ENCODE measurements around the gene MRTFA. TPM values are rescaled to one million over a fixed set of nuclear protein-coding genes. Genes with fewer than 3 reads are reported as not detected.

Gene MRTFA
- total RNA-seq, 1 donor, result 34.0 TPM

GRCh38 chr22:40520562-40520961 lies 116.0 kb downstream of the MRTFA start:
- H3K9me3 ChIP-seq (ENCODE audit: low read depth, low read length), result no peaks in the 10 kb centered on the region
- H3K4me3 ChIP-seq (ENCODE audit: insufficient read depth, low read length), result no peak overlapping the region
- H3K27ac ChIP-seq (ENCODE audit: low read depth, low read length), result no peak overlapping the region
- H3K4me1 ChIP-seq (ENCODE audit: insufficient read depth, low read length), result peaks cover 7% of the 10 kb centered on the region
- H3K36me3 ChIP-seq (ENCODE audit: insufficient read depth, low read length), result no peaks in the 10 kb centered on the region
- H3K79me2 ChIP-seq (ENCODE audit: insufficient read depth, low read length), result peaks cover 60% of the 10 kb centered on the region
- no peak overlapping the region for H2AFZ ChIP-seq (ENCODE audit: low read length)
- H3K4me2 ChIP-seq (ENCODE audit: insufficient read depth, low read length), result no peak overlapping the region
- TF ChIP-seq, protein P1, sequence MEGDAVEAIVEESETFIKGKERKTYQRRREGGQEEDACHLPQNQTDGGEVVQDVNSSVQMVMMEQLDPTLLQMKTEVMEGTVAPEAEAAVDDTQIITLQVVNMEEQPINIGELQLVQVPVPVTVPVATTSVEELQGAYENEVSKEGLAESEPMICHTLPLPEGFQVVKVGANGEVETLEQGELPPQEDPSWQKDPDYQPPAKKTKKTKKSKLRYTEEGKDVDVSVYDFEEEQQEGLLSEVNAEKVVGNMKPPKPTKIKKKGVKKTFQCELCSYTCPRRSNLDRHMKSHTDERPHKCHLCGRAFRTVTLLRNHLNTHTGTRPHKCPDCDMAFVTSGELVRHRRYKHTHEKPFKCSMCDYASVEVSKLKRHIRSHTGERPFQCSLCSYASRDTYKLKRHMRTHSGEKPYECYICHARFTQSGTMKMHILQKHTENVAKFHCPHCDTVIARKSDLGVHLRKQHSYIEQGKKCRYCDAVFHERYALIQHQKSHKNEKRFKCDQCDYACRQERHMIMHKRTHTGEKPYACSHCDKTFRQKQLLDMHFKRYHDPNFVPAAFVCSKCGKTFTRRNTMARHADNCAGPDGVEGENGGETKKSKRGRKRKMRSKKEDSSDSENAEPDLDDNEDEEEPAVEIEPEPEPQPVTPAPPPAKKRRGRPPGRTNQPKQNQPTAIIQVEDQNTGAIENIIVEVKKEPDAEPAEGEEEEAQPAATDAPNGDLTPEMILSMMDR (IDR thresholded peaks at IDR 0.05; ENCODE audit: extremely low read depth, low read depth, low read length), result no peak
- no peak for DNase-seq (ENCODE audit: insufficient read length, low spot score, missing footprints)
- no peaks in the 10 kb centered on the region for H3K27me3 ChIP-seq (ENCODE audit: insufficient read depth, low read length)
- H4K20me1 ChIP-seq (ENCODE audit: insufficient read depth, low read length), result no peaks in the 10 kb centered on the region

- Histone ChIP-seq H2AFZ (ENCODE audit: low read length) (no peak overlapping the region), H3K4me3 (ENCODE audit: insufficient read depth, low read length) (no peak overlapping the region), H3K36me3 (ENCODE audit: insufficient read depth, low read length) (no peaks in the 10 kb centered on the region), H3K27ac (ENCODE audit: low read depth, low read length) (no peak overlapping the region), H4K20me1 (ENCODE audit: insufficient read depth, low read length) (no peaks in the 10 kb centered on the region), H3K27me3 (ENCODE audit: insufficient read depth, low read length) (no peaks in the 10 kb centered on the region), H3K9me3 (ENCODE audit: low read depth, low read length) (no peaks in the 10 kb centered on the region), H3K4me1 (ENCODE audit: insufficient read depth, low read length) (peaks cover 7% of the 10 kb centered on the region), H3K79me2 (ENCODE audit: insufficient read depth, low read length) (peaks cover 59% of the 10 kb centered on the region), H3K4me2 (ENCODE audit: insufficient read depth, low read length) (no peak overlapping the region)
- DNase-seq (ENCODE audit: insufficient read length, low spot score, missing footprints), result no peak
- TF ChIP-seq, protein P1 (IDR thresholded peaks at IDR 0.05; ENCODE audit: extremely low read depth, low read depth, low read length), result no peak
Observed at GRCh38 chr22:40519948-40520331, 116.6 kb downstream of the MRTFA start.

- Histone ChIP-seq H3K4me1 (ENCODE audit: insufficient read depth, low read length) (peaks cover 4% of the 10 kb centered on the region), H4K20me1 (ENCODE audit: insufficient read depth, low read length) (no peaks in the 10 kb centered on the region), H3K36me3 (ENCODE audit: insufficient read depth, low read length) (no peaks in the 10 kb centered on the region), H3K27ac (ENCODE audit: low read depth, low read length) (no peak overlapping the region), H3K4me3 (ENCODE audit: insufficient read depth, low read length) (no peak overlapping the region), H3K9me3 (ENCODE audit: low read depth, low read length) (no peaks in the 10 kb centered on the region), H3K4me2 (ENCODE audit: insufficient read depth, low read length) (no peak overlapping the region), H2AFZ (ENCODE audit: low read length) (no peak overlapping the region), H3K27me3 (ENCODE audit: insufficient read depth, low read length) (no peaks in the 10 kb centered on the region), H3K79me2 (ENCODE audit: insufficient read depth, low read length) (peaks cover 60% of the 10 kb centered on the region)
- no peak for DNase-seq (ENCODE audit: insufficient read length, low spot score, missing footprints)
- TF ChIP-seq, protein P1 (IDR thresholded peaks at IDR 0.05; ENCODE audit: extremely low read depth, low read depth, low read length), result no peak
Observed at GRCh38 chr22:40519284-40519947, 117.1 kb downstream of the MRTFA start.

- no peaks in the 10 kb centered on the region for H4K20me1 ChIP-seq (ENCODE audit: insufficient read depth, low read length)
- H3K27ac ChIP-seq (ENCODE audit: low read depth, low read length), result no peak overlapping the region
- H3K4me2 ChIP-seq (ENCODE audit: insufficient read depth, low read length), result no peak overlapping the region
- H3K4me3 ChIP-seq (ENCODE audit: insufficient read depth, low read length), result no peak overlapping the region
- H2AFZ ChIP-seq (ENCODE audit: low read length), result no peak overlapping the region
- H3K27me3 ChIP-seq (ENCODE audit: insufficient read depth, low read length), result no peaks in the 10 kb centered on the region
- no peaks in the 10 kb centered on the region for H3K36me3 ChIP-seq (ENCODE audit: insufficient read depth, low read length)
- H3K9me3 ChIP-seq (ENCODE audit: low read depth, low read length), result no peaks in the 10 kb centered on the region
- peaks cover 54% of the 10 kb centered on the region for H3K79me2 ChIP-seq (ENCODE audit: insufficient read depth, low read length)
- H3K4me1 ChIP-seq (ENCODE audit: insufficient read depth, low read length), result no peaks in the 10 kb centered on the region
- no peak for DNase-seq (ENCODE audit: insufficient read length, low spot score, missing footprints)
- TF ChIP-seq, protein P1 (IDR thresholded peaks at IDR 0.05; ENCODE audit: extremely low read depth, low read depth, low read length), result no peak
Observed at GRCh38 chr22:40518840-40519239, 117.7 kb downstream of the MRTFA start.

Data from osteoblast (primary cell).